ENCODE measurements around the gene PTMA. TPM values are rescaled to one million over a fixed set of nuclear protein-coding genes. Genes with fewer than 3 reads are reported as not detected.
A peak's percentile ranks its signal among the peaks of the same experiment; 100 is the strongest.

Gene PTMA
- polyA plus RNA-seq, 2 of the 4 experiments (the other 2 are of a cell fraction) = 1,191 to 2,360 TPM

- TF ChIP-seq ZSCAN20 (CRISPR knock-in tag; IDR thresholded peaks at IDR 0.05) (no peak), FOXS1 (CRISPR knock-in tag; IDR thresholded peaks at IDR 0.05) (no peak)
These were observed 19.3 kb downstream of the PTMA start (continued) for GRCh38 chr2:231727621-231728020.

GRCh38 chr2:231732604-231733003, 24.3 kb downstream of the PTMA start:
- Histone ChIP-seq H3K27ac (no peak overlapping the region), H3K4me3 (no peak overlapping the region), H3K9me3 (no peaks in the 10 kb centered on the region), H3K4me2 (no peak overlapping the region), H3K4me1 (no peaks in the 10 kb centered on the region)
- ChIA-PET POLR2A (no interaction called here), CTCF (interaction anchor here (2.8 kb wide), 1 partner anchor 120 kb away, joined by 14 read pairs; no protein-coding TSS in a partner anchor)
- ATAC-seq (peak in 1 of 2 experiments; percentile 60; a peak in 1 of 6 replicates), FAIRE-seq (no peak), DNase-seq (ENCODE audit: low read depth in 1 of 2, low spot score in 1 of 2) (no peak)
- WGBS (ENCODE audit: missing lambda C conversion rate) = 80% methylated on average over 4 of the region's 4 CpGs
- no peak for TF ChIP-seq POLR2A (IDR thresholded peaks at IDR 0.05; ENCODE audit: low read length)

GRCh38 chr2:231737761-231738160, 29.4 kb downstream of the PTMA start:
- CTCF ChIA-PET = interaction anchor here (0.9 to 3.2 kb wide), 4 partner anchors 23 to 163 kb away, joined by 3 to 17 read pairs (median 4); no protein-coding TSS in a partner anchor
- DNase-seq (ENCODE audit: low read depth in 1 of 2, low spot score in 1 of 2) = no peak
- ATAC-seq = no peak
- Histone ChIP-seq H3K9me3 (no peaks in the 10 kb centered on the region), H3K4me2 (no peak overlapping the region), H3K27ac (no peak overlapping the region), H3K4me1 (no peaks in the 10 kb centered on the region), H3K4me3 (no peak overlapping the region)
- TF ChIP-seq RAD21 (conservative IDR thresholded peaks at IDR 0.05 in 1 of 2, IDR thresholded peaks at IDR 0.05 in 1 of 2) (no peak), RNF2 (IDR thresholded peaks at IDR 0.05; ENCODE audit: borderline replicate concordance, low read depth) (no peak), HOXA7 (CRISPR knock-in tag; IDR thresholded peaks at IDR 0.05) (no peak), NFE2L2 (conservative IDR thresholded peaks at IDR 0.05; ENCODE audit: low read length) (no peak), HEYL (CRISPR knock-in tag; IDR thresholded peaks at IDR 0.05) (no peak), ATOH8 (CRISPR knock-in tag; IDR thresholded peaks at IDR 0.05; ENCODE audit: low read depth) (no peak), SMC3 (IDR thresholded peaks at IDR 0.05) (no peak), HOXB5 (CRISPR knock-in tag; IDR thresholded peaks at IDR 0.05) (no peak), POLR2AphosphoS2 (conservative IDR thresholded peaks at IDR 0.05; ENCODE audit: low read length) (no peak), CHD4 (IDR thresholded peaks at IDR 0.05; ENCODE audit: borderline replicate concordance) (no peak), REST (IDR thresholded peaks at IDR 0.05) (no peak), POLR2A (IDR thresholded peaks at IDR 0.05; ENCODE audit: low read length) (no peak), KDM1A (IDR thresholded peaks at IDR 0.05; ENCODE audit: low read depth) (no peak), CEBPB (IDR thresholded peaks at IDR 0.05) (no peak), RCOR1 (IDR thresholded peaks at IDR 0.05; ENCODE audit: low read depth, low read length) (no peak), SREBF2 (IDR thresholded peaks at IDR 0.05) (no peak), MAX (IDR thresholded peaks at IDR 0.05) (no peak), E2F6 (IDR thresholded peaks at IDR 0.05; ENCODE audit: borderline replicate concordance, low read depth) (no peak), ZC3H11A (IDR thresholded peaks at IDR 0.05) (no peak)
- no peak for FAIRE-seq
- 92% methylated on average over 7 of the region's 7 CpGs for WGBS (ENCODE audit: missing lambda C conversion rate)
- POLR2A ChIA-PET = no interaction called here
